ENCODE results near the gene ITGA3. TPM values are rescaled to one million over a fixed set of nuclear protein-coding genes. Genes with fewer than 3 reads are reported as not detected.

Gene ITGA3
- total RNA-seq, 1 experiment from 2014 or later: 426 TPM

DNA sequence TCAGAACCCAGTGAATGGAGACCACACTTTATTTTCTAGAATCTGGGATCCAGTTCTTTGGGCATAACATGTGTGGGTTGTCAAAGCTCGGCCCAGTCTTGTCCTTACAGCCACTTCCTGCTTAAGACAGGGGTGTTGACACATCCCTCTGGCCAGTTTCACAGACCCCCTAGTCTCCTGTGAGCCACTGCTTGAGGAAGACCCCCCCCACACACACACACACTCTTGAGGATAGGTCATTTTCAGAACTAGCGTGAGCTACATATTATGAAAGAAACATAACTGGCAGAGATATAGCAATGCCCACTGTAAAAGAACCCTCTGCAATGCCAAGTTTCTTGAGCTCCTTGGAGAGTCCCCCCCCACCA lies 36.0 kb downstream of the ITGA3 start:
- DNase-seq (ENCODE audit: low read depth): no peak

DNA sequence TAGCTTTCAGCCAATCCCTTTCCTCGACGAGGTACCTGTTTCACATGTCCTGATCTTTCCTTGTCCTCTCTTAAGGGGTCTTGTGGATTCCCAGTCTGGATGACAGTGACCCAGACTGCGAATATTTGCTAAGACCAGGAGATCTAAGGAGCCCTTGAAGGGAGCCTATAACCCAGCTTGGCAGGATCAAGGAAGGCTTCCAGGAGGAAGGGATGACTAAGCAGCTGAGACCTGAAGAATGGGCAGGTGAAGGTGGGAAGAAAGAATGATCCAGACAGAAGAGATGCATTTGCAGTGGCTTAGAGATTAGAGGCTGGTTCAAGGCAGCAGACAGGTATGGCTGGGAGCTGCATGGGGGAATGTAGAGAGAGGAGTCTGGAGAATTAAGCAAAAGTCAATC lies 37.3 kb downstream of the ITGA3 start:
- no peak for DNase-seq (ENCODE audit: low read depth)

DNA sequence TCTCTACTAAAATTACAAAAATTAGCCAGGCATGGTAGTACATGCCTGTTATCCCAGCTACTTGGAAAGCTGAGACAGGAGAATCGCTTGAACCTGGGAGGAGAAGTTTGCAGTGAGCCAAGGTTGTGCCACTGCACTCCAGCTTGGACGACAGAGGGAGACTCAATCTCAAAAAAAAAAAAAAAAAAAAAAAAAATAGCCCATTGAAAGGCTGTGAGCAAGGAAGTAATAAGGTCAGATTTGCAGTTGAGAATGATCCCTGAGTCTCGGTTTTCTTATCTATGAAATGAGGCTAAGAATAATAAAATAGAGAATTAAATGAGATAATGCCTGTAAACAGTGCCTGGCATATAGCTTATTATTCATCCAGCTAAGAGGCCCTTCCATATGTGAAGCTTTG lies 37.9 kb downstream of the ITGA3 start:
- no peak for DNase-seq (ENCODE audit: low read depth)

DNA sequence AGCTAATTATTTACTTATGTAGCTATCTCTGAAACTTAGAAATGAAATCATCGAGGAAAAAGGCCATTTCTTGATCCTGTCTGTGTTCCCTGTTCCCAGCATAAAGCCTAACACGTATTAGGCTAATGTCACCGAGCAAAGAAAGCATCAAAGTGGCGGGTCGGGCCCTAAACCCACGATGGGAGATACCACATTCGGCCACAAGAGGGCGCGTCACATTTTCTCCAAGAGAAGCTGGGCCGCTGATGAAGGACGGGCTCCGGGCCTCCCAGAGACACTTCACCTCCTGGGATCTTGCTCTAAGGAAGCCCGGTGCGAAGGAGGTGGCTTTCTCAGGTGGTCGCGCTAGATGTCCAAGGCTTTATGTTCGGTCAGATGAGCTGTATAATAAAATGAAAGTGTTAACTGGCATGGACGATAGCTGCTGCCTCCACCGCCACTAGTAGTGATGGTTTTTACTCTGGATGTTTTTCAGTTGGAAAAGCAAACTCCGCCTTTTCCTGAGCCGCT lies 38.4 kb downstream of the ITGA3 start:
- DNase-seq (ENCODE audit: low read depth): peak; percentile 81

- peak; percentile 94 for DNase-seq (ENCODE audit: low read depth)
These were observed 39.1 kb downstream of the ITGA3 start, which contains the start of gene PDK2 for GRCh38 chr17:50094753-50095619. Gene PDK2 (plus strand): TSS chr17:50095351. CDS start chr17:50095436, 85 bp downstream.

DNA sequence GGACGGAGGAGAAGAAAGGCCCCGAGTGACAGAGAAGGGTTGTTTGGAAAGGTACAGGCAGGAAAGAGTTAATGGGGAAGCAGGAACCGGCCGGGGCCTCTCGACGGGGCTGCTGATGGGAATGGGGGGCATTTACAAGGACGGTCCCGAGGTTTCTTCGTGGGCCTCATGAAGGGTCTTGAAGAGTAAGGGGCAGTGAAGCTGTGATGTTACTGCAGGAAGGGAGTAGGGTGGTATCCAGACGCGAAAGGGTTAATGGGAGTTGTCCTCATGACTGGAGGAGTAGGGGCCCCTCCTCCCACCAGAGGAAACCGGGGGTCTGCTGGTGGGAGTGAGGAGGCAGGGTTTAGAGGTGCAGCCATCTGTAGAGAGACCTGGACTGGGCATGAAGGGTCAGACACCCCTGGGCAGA lies 39.7 kb downstream of the ITGA3 start:
- DNase-seq (ENCODE audit: low read depth): no peak

GRCh38 chr17:50096092-50096491 lies 40.2 kb downstream of the ITGA3 start:
- DNase-seq (ENCODE audit: low read depth): no peak

DNA sequence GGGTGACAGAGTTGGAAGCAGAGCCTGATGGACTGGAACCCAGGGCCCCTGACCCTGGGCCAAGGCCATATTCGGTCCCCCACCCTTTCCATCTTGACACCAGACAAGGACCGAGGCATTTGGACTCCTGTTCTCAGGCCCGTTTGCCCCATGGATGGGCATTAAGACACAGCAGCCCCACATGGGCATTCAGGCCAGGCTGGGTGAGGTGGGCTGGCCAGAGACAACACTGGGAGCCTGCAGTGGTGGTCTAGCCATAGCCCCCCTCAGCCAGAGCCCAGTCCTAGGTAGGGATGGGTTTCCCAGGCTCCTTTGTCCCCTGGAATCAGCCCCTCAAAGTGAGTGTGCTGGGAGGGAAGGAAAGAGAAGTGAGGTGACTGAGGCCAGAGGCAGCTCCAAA lies 40.8 kb downstream of the ITGA3 start:
- DNase-seq (ENCODE audit: low read depth): no peak

- no peak for DNase-seq (ENCODE audit: low read depth)
These were observed 41.5 kb downstream of the ITGA3 start for GRCh38 chr17:50097455-50097854.

DNA sequence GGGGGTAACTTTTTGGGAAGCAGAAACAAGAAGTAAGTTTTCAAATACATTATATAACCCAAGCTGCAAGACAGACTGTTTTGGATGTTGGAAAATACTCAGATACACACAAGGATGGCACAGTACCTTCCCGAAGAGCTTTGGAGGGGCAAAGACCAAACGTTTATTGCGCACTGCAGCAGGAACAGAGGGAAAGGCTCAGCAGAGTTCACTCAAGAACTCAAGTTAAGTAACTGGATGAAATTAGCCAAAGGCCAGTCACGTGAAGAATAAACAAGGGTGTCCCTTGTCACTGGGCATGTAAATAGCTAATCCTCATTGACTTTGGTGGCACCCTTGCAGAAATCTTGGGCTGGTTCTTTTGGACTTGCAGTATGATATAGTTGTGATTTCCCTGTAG lies 42.0 kb downstream of the ITGA3 start:
- DNase-seq (ENCODE audit: low read depth): no peak

- no peak for DNase-seq (ENCODE audit: low read depth)
These were observed 42.7 kb downstream of the ITGA3 start for GRCh38 chr17:50098583-50098982.

- DNase-seq (ENCODE audit: low read depth): no peak
These were observed 43.1 kb downstream of the ITGA3 start for GRCh38 chr17:50099003-50099402.

GRCh38 chr17:50100480-50100883 lies 44.6 kb downstream of the ITGA3 start:
- DNase-seq (ENCODE audit: low read depth): no peak

DNA sequence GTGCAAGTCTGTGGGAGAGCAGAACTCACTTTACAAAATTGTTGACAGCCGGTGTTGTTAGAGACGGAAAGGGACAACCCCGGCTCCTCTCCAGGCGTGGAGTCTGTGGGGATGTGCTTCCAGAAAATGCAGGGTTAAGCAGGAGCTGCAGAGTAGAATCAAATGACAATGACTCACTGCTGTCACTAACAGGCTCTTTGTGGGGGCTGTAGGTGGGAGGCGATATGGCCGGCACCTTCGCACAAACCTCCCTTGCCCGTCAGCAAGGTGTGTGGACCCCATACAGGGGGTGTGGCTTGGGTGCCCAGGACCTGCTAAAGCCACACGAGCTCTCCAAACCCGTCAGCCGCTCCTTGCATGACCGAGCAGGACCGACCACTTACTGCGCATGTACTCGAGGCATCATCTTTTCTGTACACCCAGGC lies 45.0 kb downstream of the ITGA3 start:
- DNase-seq (ENCODE audit: low read depth): no peak

DNA sequence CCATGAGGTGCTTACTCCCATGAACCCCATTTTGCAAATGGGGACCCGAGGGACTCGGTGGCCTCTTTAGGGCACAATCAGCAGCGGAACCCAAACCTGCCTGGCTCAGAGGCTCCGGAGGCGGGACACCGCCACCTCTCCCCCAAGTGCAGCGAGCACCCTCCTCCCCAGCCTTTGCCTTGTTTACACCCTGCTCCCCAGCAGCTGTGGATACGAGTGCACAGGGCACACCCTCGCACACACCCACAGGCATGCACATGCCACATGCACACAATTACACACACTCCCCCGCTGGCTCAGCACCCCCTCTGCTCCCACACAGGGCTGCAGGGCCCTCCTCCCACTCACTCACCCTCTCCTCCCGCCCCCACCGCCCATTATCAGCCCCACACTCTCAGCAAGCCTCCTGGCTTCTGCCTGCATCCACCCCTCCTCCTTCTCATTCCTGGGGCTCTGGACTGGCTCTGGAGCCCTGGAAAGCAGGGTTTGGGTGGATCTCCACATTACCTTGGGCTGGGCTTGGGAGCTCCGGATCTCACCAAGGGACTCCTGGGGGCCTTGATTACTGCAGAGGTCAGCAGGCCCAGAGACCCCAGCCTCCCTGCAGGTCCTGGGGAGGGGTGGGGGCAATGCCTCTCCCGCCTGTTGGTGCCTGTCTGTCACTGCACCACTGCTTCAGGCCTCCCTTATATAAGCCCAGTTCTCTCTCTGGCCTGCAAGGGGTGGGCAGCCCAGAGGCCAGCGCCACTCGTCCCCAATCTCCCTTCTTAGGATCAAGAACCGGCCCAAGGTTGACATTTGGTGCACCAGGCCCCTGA lies 45.6 kb downstream of the ITGA3 start:
- no peak for DNase-seq (ENCODE audit: low read depth)

- peak; percentile 50 for DNase-seq (ENCODE audit: low read depth)
These were observed 46.5 kb downstream of the ITGA3 start for GRCh38 chr17:50102164-50102991.

DNA sequence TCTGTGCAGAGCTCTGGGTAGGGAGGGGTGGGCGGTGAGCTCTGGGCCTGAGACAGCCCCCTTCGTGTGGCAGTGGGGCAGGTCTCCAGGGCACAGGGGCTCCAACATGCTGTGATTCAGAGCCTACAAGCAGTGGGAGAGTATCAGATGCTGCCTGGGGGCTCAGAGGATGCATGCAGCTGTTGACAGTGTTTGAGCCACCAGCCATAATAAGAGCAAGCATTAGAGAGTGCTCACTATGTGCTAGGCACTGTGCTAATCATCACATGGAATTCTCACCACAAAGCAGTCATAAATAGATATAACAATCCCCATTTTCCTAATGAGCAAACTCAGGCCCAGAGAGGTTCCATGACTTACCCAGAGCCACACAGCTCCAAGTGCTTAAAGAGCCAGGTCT lies 47.3 kb downstream of the ITGA3 start:
- DNase-seq (ENCODE audit: low read depth): no peak

DNA sequence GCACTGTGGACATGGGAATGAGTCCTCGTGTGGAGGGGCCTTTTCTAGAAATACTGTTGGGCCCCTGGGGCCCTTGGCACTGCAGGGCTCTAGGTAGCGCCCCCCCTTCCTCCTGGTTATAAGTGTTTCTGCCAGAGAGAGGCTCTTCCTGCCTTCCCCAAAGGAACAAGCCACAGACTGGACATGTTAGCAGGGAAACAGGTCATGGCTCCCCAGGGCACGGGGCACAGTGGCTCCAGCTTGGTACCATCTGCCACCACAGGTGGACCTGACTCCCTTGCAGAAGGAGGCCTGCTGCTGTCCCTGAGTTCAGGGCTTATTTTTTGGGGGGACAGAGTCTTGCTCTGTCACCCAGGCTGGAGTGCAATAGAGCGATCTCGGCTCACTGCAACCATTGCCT lies 48.0 kb downstream of the ITGA3 start:
- DNase-seq (ENCODE audit: low read depth): no peak

GRCh38 chr17:50105811-50106210 lies 49.9 kb downstream of the ITGA3 start:
- no peak for DNase-seq (ENCODE audit: low read depth)

- no peak for DNase-seq (ENCODE audit: low read depth)
These were observed 50.7 kb downstream of the ITGA3 start for GRCh38 chr17:50106393-50107131.

Measured in LHCN-M2 (cell line).